H54 (cell line): ENCODE results near the gene MTOR.
"Not testable (repeated sequence)": the region's sequence is repeated elsewhere in the genome, so short reads cannot be mapped to it uniquely, and the experiment has no call there.

Source experiments
- DNase-seq: peaks from one replicate; pipeline ENCODE4 v3.0.0; 2011; ENCODE audit warnings: low spot score, mixed read lengths; ENCODE audit not compliant: insufficient read length
- FAIRE-seq: peaks from 3 replicates; lab custom pipeline; 2011; peaks lifted over from hg19 to GRCh38; lab: Jason Lieb, UNC
- POLR2A ChIP-seq: IDR thresholded peaks from 2 replicates; pipeline ENCODE4 v1.6.1; 2011; ENCODE audit warnings: low read depth, mild to moderate bottlenecking, low read length

The MTOR gene

DNA sequence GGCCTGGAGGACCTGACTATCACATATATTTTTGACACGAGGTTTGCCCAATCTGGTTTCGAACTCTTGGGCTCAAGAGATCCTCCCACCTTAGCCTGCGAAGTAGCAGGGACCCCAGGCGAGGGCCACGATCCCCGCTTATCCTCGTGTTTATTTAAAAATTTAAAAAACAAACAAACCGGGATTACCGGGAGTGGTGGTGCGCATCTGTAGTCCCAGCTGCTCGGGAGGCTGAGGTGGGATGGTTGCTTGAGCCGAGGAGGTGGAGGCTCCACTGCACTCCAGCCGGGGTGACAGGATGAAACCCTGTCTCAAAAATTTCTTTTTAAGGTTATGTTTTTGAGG lies 162.2 kb downstream of the MTOR start:
- no peak for TF ChIP-seq POLR2A
- DNase-seq = no peak
- FAIRE-seq = no peak

DNA sequence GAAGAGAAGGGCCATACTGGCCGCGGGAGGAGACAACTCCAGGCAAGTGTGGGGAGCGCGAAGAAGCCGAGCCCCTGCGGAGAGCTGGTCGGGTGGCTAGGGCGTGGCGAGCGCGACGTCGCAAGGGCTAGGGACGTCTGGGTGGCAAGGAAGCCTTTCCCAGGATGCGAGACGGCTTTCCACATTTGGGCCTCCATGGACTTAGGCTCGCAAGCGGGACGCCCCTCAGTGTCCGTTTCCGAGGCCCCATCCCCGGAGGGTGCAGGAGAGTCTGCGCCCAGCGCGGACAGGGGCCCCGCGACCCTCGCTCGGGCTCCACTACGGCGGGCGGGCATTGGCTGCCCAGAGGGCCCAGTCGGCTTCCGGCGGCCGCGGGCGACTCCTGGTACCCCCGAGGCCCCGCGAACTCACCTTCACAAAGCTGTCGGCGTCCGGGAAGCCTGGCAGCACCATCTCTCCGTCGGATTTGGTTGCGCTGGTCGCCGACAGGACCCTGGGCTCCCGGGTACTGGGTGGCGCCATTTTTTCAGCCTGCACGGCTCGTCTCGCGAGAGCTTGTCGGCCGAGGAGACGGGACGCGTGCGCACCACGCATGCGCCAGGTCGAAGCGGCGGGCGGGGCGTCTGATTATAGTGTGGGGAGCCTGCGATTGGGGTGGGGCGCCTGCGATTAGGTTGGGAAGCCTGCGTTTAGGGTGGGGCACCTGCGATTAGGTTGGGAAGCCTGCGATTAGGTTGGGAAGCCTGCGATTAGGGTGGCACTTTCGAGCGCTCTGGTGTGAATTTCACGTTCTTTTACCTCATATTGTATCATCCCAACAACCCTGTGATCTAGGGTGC lies 162.8 kb downstream of the MTOR start, which contains the start of gene EXOSC10:
Gene EXOSC10, minus strand, starts transcription at position 560 of the 839 bp plus-strand sequence. Its CDS starts 38 bp downstream, at position 522.
- TF ChIP-seq POLR2A = peak; percentile 40; the same call in 1 of the 2 replicates
- FAIRE-seq = no peak
- peak; percentile 84 for DNase-seq

DNA sequence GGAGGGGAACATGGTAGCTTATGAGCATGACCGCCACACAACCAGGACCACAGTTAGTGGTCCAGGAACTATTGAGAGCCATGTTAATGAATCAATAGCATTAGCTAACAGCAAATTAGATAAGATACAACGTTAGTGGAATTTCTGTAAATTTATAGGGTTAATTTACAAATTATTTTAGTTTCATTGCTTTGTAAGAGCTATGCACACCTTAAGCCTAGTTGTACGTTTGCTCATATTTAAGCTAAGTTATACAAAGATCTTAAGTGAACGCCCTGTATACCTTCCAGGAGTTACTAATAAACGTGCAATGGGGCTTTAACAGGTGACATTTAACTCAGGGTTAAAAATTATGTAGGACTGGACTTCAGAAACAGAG lies 163.4 kb downstream of the MTOR start:
- no peak for DNase-seq
- TF ChIP-seq POLR2A = no peak
- no peak for FAIRE-seq

DNA sequence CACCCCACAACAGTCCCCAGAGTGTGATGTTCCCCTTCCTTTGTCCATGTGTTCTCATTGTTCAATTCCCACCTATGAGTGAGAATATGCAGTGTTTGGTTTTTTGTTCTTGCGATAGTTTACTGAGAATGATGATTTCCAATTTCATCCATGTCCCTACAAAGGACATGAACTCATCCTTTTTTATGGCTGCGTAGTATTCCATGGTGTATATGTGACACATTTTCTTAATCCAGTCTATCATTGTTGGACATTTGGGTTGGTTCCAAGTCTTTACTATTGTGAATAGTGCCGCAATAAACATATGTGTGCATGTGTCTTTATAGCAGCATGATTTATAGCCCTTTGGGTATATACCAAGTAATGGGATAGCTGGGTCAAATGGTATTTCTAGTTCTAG lies 178.6 kb downstream of the MTOR start:
- not testable (repeated sequence) for FAIRE-seq

DNA sequence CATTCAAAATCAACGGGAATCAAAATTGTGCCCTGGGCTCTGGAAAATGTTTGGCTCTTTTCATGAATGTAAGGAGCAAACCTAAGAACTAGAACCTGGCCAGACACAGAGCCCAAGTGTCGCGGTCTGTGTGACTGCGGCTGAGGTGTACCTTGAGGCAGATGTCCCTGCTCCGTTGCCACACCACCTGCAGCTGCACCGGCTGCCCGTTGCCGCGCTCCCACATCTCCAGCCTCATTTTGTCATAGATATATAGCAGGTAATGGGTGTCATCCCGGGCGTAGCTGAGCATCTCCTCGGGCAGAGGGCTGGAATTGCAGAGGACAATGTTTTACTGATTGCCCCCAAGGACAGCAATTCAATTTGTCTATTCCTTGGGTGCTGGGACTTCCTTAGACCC lies 181.4 kb downstream of the MTOR start:
- DNase-seq (no peak), FAIRE-seq (no peak)
- TF ChIP-seq POLR2A = no peak

More for the DNA sequence above, 178.6 kb downstream of the MTOR start:
- DNase-seq = not testable (repeated sequence)

DNA sequence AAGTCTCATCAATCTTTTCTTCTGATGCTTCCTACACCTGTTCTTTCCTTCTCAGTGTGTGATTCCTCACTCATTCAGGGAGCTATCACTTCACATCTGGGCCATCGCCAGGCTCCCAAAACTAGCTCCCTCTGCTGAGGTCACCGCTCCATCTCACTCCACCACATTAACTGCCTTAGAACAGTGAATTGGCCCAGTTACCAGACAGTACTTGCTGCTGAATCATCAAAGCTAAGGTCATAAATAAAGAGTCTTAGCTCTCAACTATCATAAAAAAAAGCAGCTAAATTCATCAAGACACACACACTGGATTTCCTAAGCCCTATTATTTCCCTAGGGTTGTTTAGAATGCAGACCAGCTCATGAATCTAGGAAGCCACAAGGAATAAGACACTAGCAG lies 183.7 kb downstream of the MTOR start:
- DNase-seq (no peak), FAIRE-seq (peak; percentile 45)
- no peak for TF ChIP-seq POLR2A

DNA sequence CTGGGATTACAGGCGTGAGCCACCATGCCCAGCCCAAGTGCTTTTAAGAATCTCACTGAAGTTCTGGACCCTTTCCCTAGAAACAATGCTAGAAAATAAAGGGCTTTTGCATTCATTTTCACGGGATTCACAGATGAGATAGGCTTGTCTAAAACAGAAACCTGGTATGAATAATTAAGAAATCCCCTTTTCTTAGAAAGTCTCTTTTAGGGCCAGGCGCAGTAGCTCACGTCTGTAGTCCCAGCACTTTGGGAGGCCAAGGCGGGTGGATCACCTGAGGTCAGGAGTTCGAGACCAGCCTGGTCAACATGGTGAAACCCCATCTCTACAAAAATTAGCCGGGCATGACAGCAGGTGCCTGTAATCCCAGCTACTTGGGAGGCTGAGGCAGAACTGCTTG lies 189.0 kb downstream of the MTOR start:
- DNase-seq, FAIRE-seq: not testable (repeated sequence)

DNA sequence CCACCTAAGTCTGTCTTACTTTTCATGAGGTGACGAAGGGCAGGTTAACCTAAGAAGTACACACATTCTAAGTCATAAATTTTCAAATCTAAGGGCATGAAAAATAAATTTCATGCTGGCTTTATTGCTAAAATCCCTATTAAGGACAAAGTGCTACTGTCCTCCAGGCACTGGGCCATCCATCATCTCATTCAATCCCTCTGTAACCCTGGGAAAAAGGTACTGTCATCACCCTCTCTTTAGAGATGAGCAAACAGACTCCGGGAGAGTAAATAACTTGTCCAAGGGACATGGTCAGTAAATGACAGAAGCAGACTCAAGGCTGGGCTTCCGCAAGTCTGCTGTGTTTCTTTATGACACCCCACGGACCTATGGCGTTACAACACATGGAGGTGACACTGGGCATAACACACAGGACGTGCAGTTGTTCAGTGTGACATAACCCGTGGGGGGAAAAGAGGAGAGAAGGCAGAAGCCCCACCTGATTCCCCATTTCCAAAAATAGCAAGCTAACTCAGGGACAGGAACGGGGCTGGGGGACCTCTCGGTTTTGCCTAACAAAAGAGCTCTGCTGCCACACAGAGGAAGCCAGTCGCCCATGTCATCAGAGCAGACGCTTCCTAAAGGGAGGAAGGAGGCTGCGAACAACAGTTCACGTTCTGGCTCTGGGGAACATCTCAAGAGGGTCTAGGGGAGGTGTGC lies 190.0 kb downstream of the MTOR start:
- no peak for DNase-seq
- FAIRE-seq = no peak
- TF ChIP-seq POLR2A = no peak

DNA sequence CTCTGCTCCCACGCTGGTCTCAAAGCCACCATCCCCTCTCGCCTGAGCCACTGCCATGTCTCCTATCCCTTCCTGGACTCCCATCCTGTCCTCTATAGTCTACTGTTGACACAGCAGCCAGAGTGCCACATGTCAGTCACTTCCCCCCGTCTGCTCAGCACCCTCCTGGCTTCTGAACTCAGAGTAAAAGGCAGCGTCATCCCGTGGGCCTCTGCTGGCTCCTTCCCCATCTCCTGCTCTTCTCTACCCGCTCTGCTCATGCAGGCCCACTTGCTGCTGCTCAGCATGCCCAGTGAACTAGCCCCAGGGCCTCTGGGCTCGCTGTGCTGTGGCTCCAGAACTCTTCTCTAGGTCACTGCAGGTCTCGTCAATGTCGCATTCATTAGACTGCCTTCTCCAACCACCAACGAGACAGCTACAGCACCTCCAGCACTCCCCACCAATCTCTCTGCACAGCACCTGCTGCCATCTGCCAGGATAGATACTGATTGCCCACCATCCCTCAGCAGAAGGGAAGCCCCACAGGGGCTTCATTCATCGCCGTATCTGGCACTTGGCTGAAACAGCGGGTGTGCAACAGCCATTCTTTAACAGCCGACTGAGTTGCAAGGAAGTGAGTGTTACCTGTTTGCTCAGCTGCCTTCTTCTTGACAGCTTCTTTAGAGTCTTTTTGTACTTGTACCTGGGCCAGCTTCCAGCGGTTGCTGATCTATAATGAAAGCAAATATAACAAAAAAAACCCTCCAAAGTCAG lies 190.7 kb downstream of the MTOR start:
- no peak for DNase-seq
- TF ChIP-seq POLR2A = no peak
- no peak for FAIRE-seq

DNA sequence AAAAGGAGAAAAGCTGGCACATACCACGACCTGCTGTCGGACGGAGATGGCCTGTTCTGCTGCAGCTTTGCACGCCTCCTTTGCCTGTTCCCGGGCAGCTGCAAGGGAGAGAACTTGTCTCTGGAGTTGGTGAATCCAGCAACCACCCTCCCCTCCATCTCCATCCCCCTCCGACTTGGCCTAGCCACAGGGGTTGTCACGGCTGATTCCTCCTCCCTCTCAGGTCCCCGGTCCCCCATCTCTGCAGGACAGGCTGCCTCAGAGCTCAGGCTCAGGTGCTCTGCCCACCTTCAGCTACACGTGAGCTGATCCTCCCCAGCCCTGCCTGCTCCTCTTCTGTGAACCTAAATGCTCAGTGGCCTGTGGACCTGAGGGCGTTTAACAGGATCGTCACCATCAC lies 191.5 kb downstream of the MTOR start:
- no peak for TF ChIP-seq POLR2A
- FAIRE-seq (no peak), DNase-seq (no peak)

DNA sequence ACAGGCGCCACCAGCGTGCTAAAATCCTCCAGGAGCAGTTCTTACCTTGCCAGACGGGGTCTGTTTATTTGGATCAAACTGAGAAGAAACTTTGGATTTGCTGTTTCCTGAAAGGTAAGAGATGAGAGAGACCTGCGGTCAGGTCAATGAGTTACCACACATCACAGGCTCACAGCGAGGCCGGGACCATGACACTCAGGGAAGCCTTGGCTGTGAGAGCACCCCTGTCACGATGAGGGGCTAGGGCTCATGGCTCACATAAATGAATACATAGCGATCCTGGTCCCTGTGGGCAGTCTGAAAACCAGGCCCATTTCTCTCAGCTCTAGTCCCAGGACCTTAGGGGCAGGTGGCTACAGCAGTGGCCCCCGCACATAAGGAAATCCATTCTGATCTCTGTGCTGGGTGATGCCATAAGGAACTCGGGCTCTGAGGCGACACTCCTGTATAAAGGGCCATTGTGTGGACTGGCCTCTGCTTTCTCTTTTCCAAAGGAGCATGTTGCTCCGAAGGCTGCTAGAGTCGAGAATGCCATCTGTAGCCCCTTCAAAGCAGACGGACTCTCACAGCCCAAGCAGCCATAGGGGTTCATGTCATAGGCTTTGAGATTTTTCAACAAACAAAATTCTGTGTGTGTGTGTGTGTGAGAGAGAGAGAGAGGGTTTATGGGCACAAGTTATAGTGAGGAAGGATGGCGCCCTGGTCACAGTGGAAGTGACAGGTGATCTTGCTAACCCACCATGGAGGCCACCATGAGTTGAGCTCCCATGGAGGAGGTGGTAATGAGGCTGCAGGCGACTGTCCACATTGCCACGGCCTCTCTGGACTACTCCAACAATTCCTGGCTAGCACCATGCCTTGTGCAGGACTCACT lies 193.5 kb downstream of the MTOR start:
- FAIRE-seq = no peak
- DNase-seq = no peak
- TF ChIP-seq POLR2A = no peak

DNA sequence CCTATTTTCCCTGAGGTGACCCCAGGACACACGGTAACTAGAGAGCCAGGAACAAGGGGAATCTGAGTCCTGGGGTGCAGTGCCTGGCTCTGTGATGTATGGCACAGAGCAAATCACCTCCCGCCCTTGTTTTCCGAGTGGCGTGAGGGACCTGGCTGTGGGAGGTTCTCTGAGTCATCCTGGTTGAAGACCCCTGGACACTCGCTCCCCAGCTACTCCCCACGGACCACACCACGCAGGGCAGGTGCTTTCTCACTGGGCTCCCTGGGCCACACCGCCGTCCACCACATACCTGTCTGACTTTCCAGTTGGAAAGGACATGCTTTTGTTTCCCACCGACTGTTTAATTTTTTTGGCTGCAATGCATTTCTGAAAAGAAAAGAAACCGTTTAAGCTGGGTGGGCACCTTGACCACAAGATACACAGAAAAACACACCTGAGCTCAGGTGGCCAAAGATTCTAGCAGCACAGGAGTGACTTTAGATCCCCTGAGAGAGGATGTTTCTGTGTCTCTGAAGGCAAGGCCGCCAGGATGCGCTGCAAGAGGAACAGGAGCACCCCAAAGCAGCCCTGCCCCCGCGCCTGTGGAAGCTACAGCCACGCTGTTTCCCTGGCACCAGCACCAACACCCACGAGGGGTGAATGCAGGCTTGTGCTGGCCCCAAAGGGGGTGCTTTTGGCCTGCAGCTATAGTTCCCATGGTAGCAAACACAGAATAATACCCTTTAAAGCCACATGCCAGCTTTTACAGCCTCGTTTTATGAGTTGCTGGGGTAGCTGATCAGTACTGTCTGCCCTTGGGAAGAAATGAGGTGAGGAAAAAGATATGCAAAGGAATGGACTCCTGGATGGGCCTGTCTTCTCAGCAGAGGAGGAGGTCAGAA lies 194.4 kb downstream of the MTOR start:
- TF ChIP-seq POLR2A = no peak
- FAIRE-seq (no peak), DNase-seq (no peak)
